Measurements from ENCODE around the gene SLC8A1. TPM values are rescaled to one million over a fixed set of nuclear protein-coding genes. Genes with fewer than 3 reads are reported as not detected.

SLC8A1 gene
- 145 TPM for total RNA-seq (2013)
- polyA plus RNA-seq (10 to 100 TPM; 16.9 to 18.2 (median 18.0) TPM), polyA minus RNA-seq (76.8 and 112 TPM in 2 replicates), total RNA-seq (46.5 to 255 (median 188) reads per million in 11 experiments)

DNA sequence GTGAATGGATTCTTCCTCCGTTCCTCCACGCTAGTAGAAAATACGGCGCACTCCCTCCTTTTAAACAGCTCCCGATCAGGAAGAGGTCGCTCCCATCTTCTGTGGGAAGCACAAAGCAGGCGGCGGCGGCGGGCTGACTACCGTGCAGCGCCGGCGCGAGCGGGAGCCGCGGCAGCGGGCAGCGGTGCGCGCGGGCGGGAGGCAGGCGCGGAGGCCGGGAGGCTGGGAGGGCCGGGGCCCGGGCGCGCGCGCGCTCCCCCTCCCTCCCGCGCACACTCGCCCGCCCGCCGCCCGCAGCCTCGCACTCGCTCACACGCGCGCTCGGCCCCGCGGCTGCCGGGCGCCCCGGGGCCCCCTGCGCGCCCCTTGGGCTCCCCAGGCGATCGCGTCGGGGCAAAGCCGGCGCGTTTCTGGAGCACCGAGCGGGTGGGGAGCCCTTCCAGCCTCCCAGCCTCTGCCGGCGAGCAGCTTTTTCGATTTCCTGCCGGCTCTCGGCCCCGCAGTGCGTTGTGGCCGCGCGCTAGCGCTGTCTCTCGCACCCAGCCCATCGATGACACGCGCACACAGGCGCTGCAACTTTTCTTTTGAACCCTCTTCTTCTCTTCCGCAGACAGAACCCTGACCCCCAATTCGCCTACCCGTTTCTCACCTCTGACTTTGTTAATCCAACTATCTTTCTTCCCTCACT, at the start of gene SLC8A1:
Gene SLC8A1, minus strand, starts transcription at position 173 of the 688 bp plus-strand sequence.
- Histone ChIP-seq H3K36me3 (replicated peaks in 1 of 2; ENCODE audit: control insufficient read depth in 1 of 2, insufficient read depth in 2 of 2, low read length in 2 of 2) (no peaks in the 10 kb centered on the region), H3K4me2 (replicated peaks; ENCODE audit: extremely low read depth, low read length, poor library complexity, severe bottlenecking) (peak within 1 kb of the TSS; percentile 90), H3K27ac (ENCODE audit: low read depth in 1 of 2, low read length in 2 of 2) (peak within 1 kb of the TSS; percentile 85), H3K4me1 (ENCODE audit: control insufficient read depth in 1 of 2, insufficient read depth in 2 of 2, low read length in 2 of 2) (peaks cover 69 to 84% of the 10 kb centered on the region in 2 donors), H3K27me3 (ENCODE audit: control insufficient read depth in 2 of 2, insufficient read depth in 2 of 2, low read length in 2 of 2) (no peaks in the 10 kb centered on the region), H3K79me2 (ENCODE audit: insufficient read depth, low read length) (peaks cover 62% of the 10 kb centered on the region), H3K9ac (ENCODE audit: insufficient read depth, low read length, poor library complexity, severe bottlenecking) (peak within 1 kb of the TSS; percentile 74), H4K20me1 (ENCODE audit: insufficient read depth, low read length) (peaks cover 27% of the 10 kb centered on the region), H2AFZ (ENCODE audit: insufficient read depth, low read depth, low read length, poor library complexity, severe bottlenecking) (peak within 1 kb of the TSS; percentile 86), H3K4me3 (replicated peaks in 1 of 3; ENCODE audit: low read depth in 2 of 3, low read length in 3 of 3) (peak within 1 kb of the TSS; percentile 82 to 89 (median 85)), H3K9me3 (replicated peaks in 1 of 2; ENCODE audit: control insufficient read depth in 1 of 2, insufficient read depth in 1 of 2, low read length in 2 of 2) (no peaks in the 10 kb centered on the region)
- intact Hi-C loops (cut with micrococcal nuclease), result loop anchor here (5.0 to 10.0 kb wide), 3 partner anchors 35 to 103 kb away; no protein-coding TSS in a partner anchor
- TF ChIP-seq, protein P1, sequence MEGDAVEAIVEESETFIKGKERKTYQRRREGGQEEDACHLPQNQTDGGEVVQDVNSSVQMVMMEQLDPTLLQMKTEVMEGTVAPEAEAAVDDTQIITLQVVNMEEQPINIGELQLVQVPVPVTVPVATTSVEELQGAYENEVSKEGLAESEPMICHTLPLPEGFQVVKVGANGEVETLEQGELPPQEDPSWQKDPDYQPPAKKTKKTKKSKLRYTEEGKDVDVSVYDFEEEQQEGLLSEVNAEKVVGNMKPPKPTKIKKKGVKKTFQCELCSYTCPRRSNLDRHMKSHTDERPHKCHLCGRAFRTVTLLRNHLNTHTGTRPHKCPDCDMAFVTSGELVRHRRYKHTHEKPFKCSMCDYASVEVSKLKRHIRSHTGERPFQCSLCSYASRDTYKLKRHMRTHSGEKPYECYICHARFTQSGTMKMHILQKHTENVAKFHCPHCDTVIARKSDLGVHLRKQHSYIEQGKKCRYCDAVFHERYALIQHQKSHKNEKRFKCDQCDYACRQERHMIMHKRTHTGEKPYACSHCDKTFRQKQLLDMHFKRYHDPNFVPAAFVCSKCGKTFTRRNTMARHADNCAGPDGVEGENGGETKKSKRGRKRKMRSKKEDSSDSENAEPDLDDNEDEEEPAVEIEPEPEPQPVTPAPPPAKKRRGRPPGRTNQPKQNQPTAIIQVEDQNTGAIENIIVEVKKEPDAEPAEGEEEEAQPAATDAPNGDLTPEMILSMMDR (IDR thresholded peaks at IDR 0.05), result no peak
- Mint-ChIP-seq H3K36me3 (peaks cover 11 to 16% of the 10 kb centered on the region in 2 donors), H3K4me3 (peak within 1 kb of the TSS; percentile 99), H3K27ac (peak within 1 kb of the TSS; percentile 93 to 99 (median 94)), H3K27me3 (ENCODE audit: low read depth in 3 of 3) (peaks cover 0 to 4% (median 2%) of the 10 kb centered on the region in 3 donors), H3K4me1 (peaks cover 78% of the 10 kb centered on the region), H3K9me3 (peaks cover 0 to 6% (median 5%) of the 10 kb centered on the region in 7 donors)
- WGBS (ENCODE audit: insufficient coverage), result under 1% methylated on average over 74 of the region's 82 CpGs
- DNase-seq, result peak in 1 of 3 donors; percentile 38

DNA sequence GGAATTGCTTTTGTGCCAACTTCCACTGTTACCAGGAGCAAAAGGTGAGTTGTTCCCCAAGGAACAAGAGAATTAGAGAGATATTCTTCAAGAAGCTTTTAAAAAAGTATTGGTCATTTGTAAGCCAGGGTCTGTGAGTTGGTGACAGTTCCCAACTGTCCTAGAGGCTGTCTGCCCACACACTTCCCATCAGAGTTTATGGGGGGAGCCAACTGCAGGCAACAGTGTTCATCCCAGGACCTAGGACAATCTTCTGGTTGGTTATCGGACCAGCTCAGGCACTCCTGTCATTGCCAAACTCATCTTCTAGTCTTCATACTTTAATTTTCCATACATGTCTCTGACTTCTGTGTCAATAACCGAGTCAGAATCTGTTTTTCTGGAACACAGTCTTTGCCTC, 47.5 kb upstream of the SLC8A1 start:
- Histone ChIP-seq H3K4me2 (replicated peaks; ENCODE audit: extremely low read depth, low read length, poor library complexity, severe bottlenecking) (no peak overlapping the region), H3K9me3 (replicated peaks in 1 of 2; ENCODE audit: control insufficient read depth in 1 of 2, insufficient read depth in 1 of 2, low read length in 2 of 2) (no peaks in the 10 kb centered on the region), H3K27ac (ENCODE audit: low read depth in 1 of 2, low read length in 2 of 2) (no peak overlapping the region), H3K4me1 (ENCODE audit: control insufficient read depth in 1 of 2, insufficient read depth in 2 of 2, low read length in 2 of 2) (no peaks in the 10 kb centered on the region), H3K9ac (ENCODE audit: insufficient read depth, low read length, poor library complexity, severe bottlenecking) (no peak overlapping the region), H4K20me1 (ENCODE audit: insufficient read depth, low read length) (no peaks in the 10 kb centered on the region), H3K4me3 (replicated peaks in 1 of 3; ENCODE audit: low read depth in 2 of 3, low read length in 3 of 3) (no peak overlapping the region), H3K27me3 (ENCODE audit: control insufficient read depth in 2 of 2, insufficient read depth in 2 of 2, low read length in 2 of 2) (no peaks in the 10 kb centered on the region), H2AFZ (ENCODE audit: insufficient read depth, low read depth, low read length, poor library complexity, severe bottlenecking) (no peak overlapping the region), H3K36me3 (replicated peaks in 1 of 2; ENCODE audit: control insufficient read depth in 1 of 2, insufficient read depth in 2 of 2, low read length in 2 of 2) (no peaks in the 10 kb centered on the region), H3K79me2 (ENCODE audit: insufficient read depth, low read length) (no peaks in the 10 kb centered on the region)
- Mint-ChIP-seq H3K27ac (no peak overlapping the region), H3K27me3 (ENCODE audit: low read depth in 3 of 3) (no peaks in the 10 kb centered on the region), H3K4me3 (no peak overlapping the region), H3K36me3 (no peaks in the 10 kb centered on the region), H3K9me3 (no peaks in the 10 kb centered on the region), H3K4me1 (peaks cover 8% of the 10 kb centered on the region)
- whole genome bisulfite sequencing (ENCODE audit: insufficient coverage), result no CpG with 5 or more reads among the region's 2 CpGs
- intact Hi-C loops (cut with micrococcal nuclease), result no loop called here
- TF ChIP-seq, protein P1 (IDR thresholded peaks at IDR 0.05), result no peak
- DNase-seq, result no peak

Measured in CD14-positive monocyte (primary cell).